Right lobe of liver (tissue), 6 donors: ENCODE results near the gene GPR78. TPM values are rescaled to one million over a fixed set of nuclear protein-coding genes. Genes with fewer than 3 reads are reported as not detected.

Experiments used
- ATAC-seq, 4 donors: fragments of 200-7000 bp; cut with Tn5 transposase; one replicate each; pipeline ENCODE4 v1.9.1; 2020; ENCODE audit warnings: mild to moderate bottlenecking in 4 of 4, moderate library complexity in 4 of 4
- DNase-seq, 3 donors: peaks; one replicate each; pipeline ENCODE4 v3.0.0-alpha.2; 2020
- H3K27ac ChIP-seq, 3 donors: fragments of 200-600 bp; one replicate each; pipeline ENCODE4 v1.8.0; 2022
- H3K27me3 ChIP-seq, 2 donors: fragments of 200-600 bp; one replicate each; pipeline ENCODE4 v1.8.0; 2022
- H3K36me3 ChIP-seq, 4 donors: fragments of 200-600 bp; sonication (generic) in 1 of 4; one replicate each; pipeline versions ENCODE4 v1.5.1 to v1.8.0; 2017 to 2022; ENCODE audit warnings: control low read depth in 1 of 4
- H3K4me1 ChIP-seq, 4 donors: fragments of 200-600 bp; sonication (generic) in 1 of 4; one replicate each; pipeline versions ENCODE4 v1.5.1 to v1.8.0; 2017 to 2022; ENCODE audit warnings: control low read depth in 1 of 4
- H3K4me3 ChIP-seq, 3 donors: fragments of 200-600 bp; one replicate each; pipeline ENCODE4 v1.8.0; 2022
- H3K9me3 ChIP-seq, 4 donors: fragments of 200-600 bp; sonication (generic) in 1 of 4; one replicate each; pipeline versions ENCODE4 v1.5.1 to v1.8.0; 2017 to 2022; ENCODE audit warnings: control low read depth in 1 of 4
- CTCF ChIP-seq, 4 donors: fragments of 200-600 bp in 3 of 4; fragments of 450-650 bp in 1 of 4; IDR thresholded peaks; one replicate each; pipeline versions ENCODE4 v1.5.1 to v1.8.0; 2016 to 2022; ENCODE audit warnings: antibody characterized with exemption in 4 of 4, mild to moderate bottlenecking in 2 of 4
- POLR2A ChIP-seq: fragments of 450-650 bp; IDR thresholded peaks from one replicate; pipeline ENCODE4 v1.6.1; 2017; ENCODE audit warnings: antibody characterized with exemption, mild to moderate bottlenecking
- WGBS: methylation state at CpG from one replicate; pipeline ENCODE4 v1.1.6; 2018; ENCODE audit warnings: low coverage, low lambda C conversion rate; ENCODE audit not compliant: insufficient coverage; ENCODE audit errors: missing lambda C conversion rate; 5-methylcytosine and 5-hydroxymethylcytosine counted together
- intact Hi-C, 2 donors: fragments of 100-400 bp; cut with DNase I; formaldehyde crosslinking; loops; one replicate each; pipeline versions ENCODE4 v1.11.2 to v1.14.1; 2022
- total RNA-seq, 6 experiments: library from RNA; depleted of rRNA in 2 of 6; stranded (reverse); fragments of >200 nt in 2 of 6; fragmentation: NEBNext Ultra II Directional in 3 of 6; extraction: Animal tissue kit (Norgen Biotek cat#: 25700) in 3 of 6; gene quantifications; one replicate each; pipeline versions ENCODE4 v1.1.0 to v1.2.4, GENCODE V29; 2016 to 2023
- donor health status: DM: no; HTN: yes; CAD: no.
- donor health status: DM: no; HTN: no; CAD: no.
- donor health status: DM: no; HTN: no; CAD: no.
- donor health status: DM: no; HTN: yes; CAD: no.
- donor health status: DM: no; HTN: yes; CAD: no.

The GPR78 gene
- total RNA-seq, 6 experiments from 2014 or later = not detected

- Histone ChIP-seq H3K27me3 (no peaks in the 10 kb centered on the region), H3K4me3 (no peak overlapping the region), H3K4me1 (no peaks in the 10 kb centered on the region), H3K36me3 (no peaks in the 10 kb centered on the region), H3K27ac (no peak overlapping the region), H3K9me3 (no peaks in the 10 kb centered on the region)
- no peak for DNase-seq
- TF ChIP-seq POLR2A (no peak), CTCF (IDR thresholded peaks at IDR 0.05) (no peak)
- no peak for ATAC-seq
- 51% methylated on average over 7 of the region's 9 CpGs for WGBS
- intact Hi-C loops = loop anchor here (10.0 kb wide), 2 partner anchors 125 to 315 kb away; no protein-coding TSS in a partner anchor
Observed at GRCh38 chr4:8599657-8600056, 19.5 kb downstream of the GPR78 start.

- Histone ChIP-seq H3K27me3 (no peaks in the 10 kb centered on the region), H3K4me3 (no peak overlapping the region), H3K36me3 (no peaks in the 10 kb centered on the region), H3K27ac (no peak overlapping the region), H3K9me3 (no peaks in the 10 kb centered on the region), H3K4me1 (no peaks in the 10 kb centered on the region)
- intact Hi-C loops = loop anchor here (10.0 kb wide), 1 partner anchor 315 kb away; no protein-coding TSS in a partner anchor
- 71% methylated on average over 8 of the region's 13 CpGs for WGBS
- no peak for TF ChIP-seq CTCF (IDR thresholded peaks at IDR 0.05)
- no peak for TF ChIP-seq POLR2A
- DNase-seq (no peak), ATAC-seq (no peak)
Observed at GRCh38 chr4:8600266-8600665, 20.1 kb downstream of the GPR78 start.

GRCh38 chr4:8600686-8601085 lies 20.5 kb downstream of the GPR78 start:
- Histone ChIP-seq H3K27me3 (no peaks in the 10 kb centered on the region), H3K4me1 (no peaks in the 10 kb centered on the region), H3K9me3 (no peaks in the 10 kb centered on the region), H3K4me3 (no peak overlapping the region), H3K27ac (no peak overlapping the region), H3K36me3 (no peaks in the 10 kb centered on the region)
- DNase-seq (no peak), ATAC-seq (no peak)
- TF ChIP-seq POLR2A (no peak), CTCF (IDR thresholded peaks at IDR 0.05) (no peak)
- WGBS = 80% methylated on average over 5 of the region's 12 CpGs
- intact Hi-C loops = loop anchor here (10.0 kb wide), 1 partner anchor 314 kb away; no protein-coding TSS in a partner anchor

- H3K4me3 ChIP-seq = no peak overlapping the region
Observed at GRCh38 chr4:8601086-8601485, 20.9 kb downstream of the GPR78 start.

More at GRCh38 chr4:8601086-8601485, 20.9 kb downstream of the GPR78 start:
- intact Hi-C loops = loop anchor here (10.0 kb wide), 1 partner anchor 314 kb away; no protein-coding TSS in a partner anchor
- WGBS = 85% methylated on average over 6 of the region's 23 CpGs
- H3K36me3 ChIP-seq = no peaks in the 10 kb centered on the region
- H3K9me3 ChIP-seq = no peaks in the 10 kb centered on the region
- DNase-seq (no peak), ATAC-seq (no peak)
- H3K4me1 ChIP-seq = no peaks in the 10 kb centered on the region
- H3K27ac ChIP-seq = no peak overlapping the region
- H3K27me3 ChIP-seq = no peaks in the 10 kb centered on the region
- TF ChIP-seq POLR2A (no peak), CTCF (IDR thresholded peaks at IDR 0.05) (no peak)
